GM21528 (cell line): ENCODE data around the gene COL6A1.

Experiments
- ATAC-seq: cut with Tn5 transposase; IDR thresholded peaks from one replicate; pipeline ENCODE4 v1.9.1; 2021; ENCODE audit warnings: mild to moderate bottlenecking, moderate library complexity; ENCODE audit not compliant: unreplicated experiment, low FRiP score

The COL6A1 gene

GRCh38 chr21:45981151-45982091 lies at the start of gene COL6A1:
TSS of gene COL6A1 (plus strand) at chr21:45981770. CDS start at chr21:45981851, 81 bp downstream.
- no peak for ATAC-seq

GRCh38 chr21:45932922-45933502 lies 48.6 kb upstream of the COL6A1 start:
- no peak for ATAC-seq

DNA sequence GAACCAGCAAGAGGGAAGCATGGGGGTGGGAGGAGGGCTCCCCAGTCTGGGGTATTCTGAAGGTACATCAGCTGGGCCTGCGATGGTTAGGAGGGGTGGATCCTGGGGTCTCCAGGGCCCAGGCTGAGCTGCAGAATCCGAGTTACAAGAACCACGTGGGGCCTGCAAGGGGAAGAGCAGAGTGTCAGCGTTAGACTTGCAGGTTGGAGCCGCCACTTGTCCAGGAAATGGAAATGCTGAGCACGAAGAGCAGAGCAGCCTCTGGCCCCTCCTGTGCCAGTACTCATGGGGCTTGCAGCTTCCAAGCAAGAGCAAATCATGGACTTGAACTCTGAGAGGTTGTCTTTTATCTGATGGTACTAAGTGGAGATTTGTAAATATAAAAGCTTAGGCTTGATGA lies 47.5 kb upstream of the COL6A1 start:
- ATAC-seq: no peak

DNA sequence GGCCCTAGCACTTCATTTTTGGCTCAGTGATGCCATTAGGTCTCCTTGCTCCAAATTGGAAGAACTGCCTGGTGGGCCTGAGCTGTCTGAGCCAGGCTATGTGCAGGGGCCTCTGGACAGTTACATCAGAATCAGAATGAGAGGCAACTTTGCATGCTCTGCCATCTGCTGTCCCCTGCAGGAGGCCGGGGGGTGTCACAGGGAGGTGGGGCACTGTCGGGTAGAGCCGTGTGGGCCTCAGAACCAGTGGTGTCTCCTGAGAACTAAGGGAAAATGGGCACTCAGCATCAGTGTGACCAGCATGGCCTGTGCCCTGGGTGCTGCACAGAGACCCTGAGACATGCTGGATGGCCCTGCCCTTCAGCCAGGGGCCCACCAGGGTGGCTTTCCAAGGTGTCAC lies 47.0 kb upstream of the COL6A1 start:
- ATAC-seq: no peak

DNA sequence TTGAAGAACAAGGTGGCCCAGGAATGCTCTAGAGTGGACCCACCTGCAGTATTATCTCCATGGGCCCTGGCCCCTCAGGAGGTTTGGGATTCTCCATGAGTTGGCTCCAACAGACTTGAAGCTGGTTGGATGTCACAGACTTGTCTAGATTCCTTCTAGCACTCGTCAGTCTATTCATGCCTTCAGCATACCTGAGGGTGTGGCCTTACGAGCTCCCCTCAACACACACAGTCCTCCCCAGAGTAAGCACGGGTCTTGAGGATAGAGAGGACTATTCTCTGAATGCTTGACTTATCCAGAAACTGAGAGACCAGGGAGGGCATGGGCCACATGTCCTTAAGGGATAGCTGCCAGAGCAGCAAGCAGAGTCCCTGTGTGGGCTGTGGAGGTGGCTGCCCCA lies 45.9 kb upstream of the COL6A1 start:
- ATAC-seq: no peak

DNA sequence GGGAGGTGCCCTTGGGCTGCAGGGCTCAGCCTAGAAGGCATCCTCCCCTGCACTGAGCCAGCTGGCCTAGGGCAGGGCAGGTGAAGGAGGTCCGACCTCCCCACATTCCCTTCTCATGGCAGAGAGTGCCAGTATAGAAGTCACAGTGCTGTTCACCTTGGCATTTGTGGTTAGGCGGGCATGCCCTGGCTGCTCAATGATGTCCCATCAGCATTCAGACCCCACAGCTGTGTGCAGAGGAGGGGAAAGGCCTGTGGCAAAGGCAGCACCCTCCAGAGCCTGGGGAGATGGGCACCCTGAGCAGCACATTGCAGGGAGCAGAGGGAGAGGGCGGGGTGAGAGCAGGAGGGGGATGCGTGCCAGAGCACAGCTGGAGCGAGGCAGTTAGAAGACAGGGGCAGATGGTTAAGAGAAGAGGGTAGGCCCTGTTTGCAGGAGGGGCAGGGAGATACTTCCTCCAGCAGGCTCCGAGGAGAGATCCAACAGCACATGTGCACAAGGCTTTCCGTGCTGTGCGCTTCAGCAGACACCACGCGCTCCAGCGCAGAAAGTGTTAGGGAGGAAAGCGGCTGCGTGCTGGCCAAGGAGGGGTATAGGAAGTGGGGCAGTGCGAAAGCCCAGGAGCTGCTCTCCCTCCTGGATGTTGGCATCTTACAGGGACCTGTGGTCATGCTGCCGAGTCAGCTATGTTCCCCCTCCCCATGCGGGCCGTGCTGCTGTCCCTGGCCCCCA lies 43.7 kb upstream of the COL6A1 start:
- ATAC-seq: no peak

DNA sequence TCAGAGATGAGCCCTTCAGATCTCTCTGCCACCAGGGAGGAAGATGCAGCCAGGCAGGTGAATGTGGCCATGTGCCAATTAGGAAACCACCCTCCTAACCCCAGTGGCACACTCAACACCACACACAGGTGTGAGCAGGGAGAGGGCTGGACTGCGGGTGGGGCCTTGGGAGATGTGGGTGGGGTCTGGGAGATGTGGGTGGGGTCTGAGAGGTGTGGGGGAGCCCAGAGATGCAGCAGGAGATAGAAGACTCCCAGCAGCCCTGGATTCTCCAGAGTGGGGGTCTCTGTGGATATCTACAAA lies 43.2 kb upstream of the COL6A1 start:
- ATAC-seq: no peak

GRCh38 chr21:45938811-45939520 lies 42.6 kb upstream of the COL6A1 start:
- no peak for ATAC-seq

- ATAC-seq: no peak
Observed at GRCh38 chr21:45939521-45940045, 42.0 kb upstream of the COL6A1 start.

GRCh38 chr21:45940091-45940490 lies 41.5 kb upstream of the COL6A1 start:
- no peak for ATAC-seq

GRCh38 chr21:45940621-45941337 lies 40.8 kb upstream of the COL6A1 start:
- no peak for ATAC-seq

GRCh38 chr21:45941338-45941710 lies 40.2 kb upstream of the COL6A1 start:
- no peak for ATAC-seq

DNA sequence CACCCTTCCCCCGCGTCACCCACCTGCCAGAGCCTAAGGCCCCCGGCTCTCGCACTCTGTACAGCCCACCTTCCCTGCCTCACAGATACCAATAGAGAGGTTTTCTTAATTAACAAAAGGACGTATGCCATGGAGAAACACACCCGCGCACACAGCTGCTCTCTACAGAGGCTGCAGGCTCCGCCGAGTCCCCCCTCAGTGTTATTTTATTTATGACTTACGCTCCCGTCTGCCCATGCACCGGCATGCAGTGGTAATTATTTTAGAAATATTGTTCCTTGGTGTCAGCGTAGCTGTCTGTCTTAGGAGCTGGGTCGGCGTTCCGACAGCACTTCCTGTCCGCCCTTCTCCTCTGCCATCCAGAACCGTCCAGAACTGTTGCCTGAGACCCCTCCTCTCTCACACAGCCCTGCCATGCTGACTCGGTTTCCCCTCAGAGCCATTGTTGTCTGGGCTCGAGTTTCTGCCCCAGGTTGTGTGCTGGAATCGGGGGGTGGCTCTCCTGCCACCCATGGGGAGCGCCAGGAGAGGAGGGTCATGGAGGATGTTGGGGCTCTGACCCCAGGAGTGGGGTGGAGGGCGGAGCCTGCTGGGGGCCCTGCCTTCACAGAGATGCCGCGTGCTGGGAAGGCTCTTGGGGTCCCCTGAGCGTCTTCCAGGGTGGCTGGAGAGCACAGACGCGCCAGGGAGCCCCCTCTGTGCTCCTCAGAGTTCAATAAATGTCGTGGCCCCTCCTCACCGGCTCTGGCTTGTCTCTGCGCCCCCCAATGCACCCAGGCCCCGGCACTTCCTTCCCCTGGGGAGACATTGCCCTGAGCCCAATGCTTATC lies 39.6 kb upstream of the COL6A1 start:
- no peak for ATAC-seq

- no peak for ATAC-seq
Observed at GRCh38 chr21:45942755-45943629, 38.6 kb upstream of the COL6A1 start.

DNA sequence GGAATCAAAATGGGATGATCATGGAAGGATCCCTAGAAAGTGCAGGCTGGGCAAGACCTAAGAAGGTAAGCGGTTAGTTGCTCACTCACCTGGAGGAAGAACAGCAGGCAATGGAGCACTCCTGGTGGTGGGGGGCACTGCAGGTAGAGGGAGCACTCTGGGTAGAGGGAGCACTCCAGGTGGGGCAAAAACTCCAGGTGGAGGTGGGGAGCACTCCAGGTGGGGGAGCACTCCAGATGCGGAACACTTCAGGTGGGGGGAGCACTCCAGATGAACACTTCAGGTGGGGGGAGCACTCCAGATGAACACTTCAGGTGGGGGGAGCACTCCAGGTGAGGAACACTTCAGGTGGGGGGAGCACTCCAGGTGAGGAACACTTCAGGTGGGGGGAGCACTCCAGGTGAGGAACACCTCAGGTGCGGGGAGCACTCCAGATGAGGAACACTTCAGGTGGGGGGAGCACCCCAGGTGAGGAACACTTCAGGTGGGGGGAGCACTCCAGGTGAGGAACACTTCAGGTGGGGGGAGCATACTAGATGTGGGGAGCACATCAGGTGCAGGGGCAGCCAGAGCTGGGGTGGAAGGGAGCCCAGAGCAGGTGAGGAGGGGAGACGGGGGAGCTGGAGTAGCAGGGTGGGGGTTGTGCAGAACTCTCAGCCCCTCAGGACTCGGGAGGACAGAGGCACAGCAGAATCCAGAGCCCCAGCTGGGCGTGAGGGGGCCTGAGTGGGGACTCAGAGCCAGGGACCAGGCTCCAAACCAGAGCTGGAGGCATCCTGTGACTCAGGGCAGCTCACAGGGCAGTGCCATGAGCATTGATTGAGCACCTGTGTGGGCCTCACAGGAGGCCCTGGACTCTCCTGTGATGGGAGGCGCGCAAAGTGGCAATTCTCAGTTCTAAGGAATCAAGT lies 37.7 kb upstream of the COL6A1 start:
- no peak for ATAC-seq

GRCh38 chr21:45944601-45945000 lies 37.0 kb upstream of the COL6A1 start:
- no peak for ATAC-seq
